22Rv1 (cell line): ENCODE results near the gene ADAM12.

ENCODE experiments used
- CTCF ChIP-seq: fragments of 450-650 bp; IDR thresholded peaks from 2 replicates; pipeline ENCODE4 v1.5.1; 2017; ENCODE audit warnings: mild to moderate bottlenecking
- ZFX ChIP-seq: fragments of 450-650 bp; IDR thresholded peaks from 2 replicates; pipeline ENCODE4 v1.6.1; 2017; ENCODE audit warnings: antibody characterized with exemption, borderline replicate concordance

- TF ChIP-seq CTCF, result no peak
- TF ChIP-seq ZFX, result no peak
Measured at GRCh38 chr10:126218174-126218573, 170.1 kb downstream of the ADAM12 start.
